ENCODE results near the gene TRMT112.

The TRMT112 gene

GRCh38 chr11:64317325-64317960 lies at the start of gene TRMT112:
TRMT112 (minus strand) TSS chr11:64317559; CDS start chr11:64317526, 33 bp downstream.
- DNase-seq (ENCODE audit: low read depth): peak; percentile 88

GRCh38 chr11:64366751-64367150 lies 49.4 kb upstream of the TRMT112 start:
- no peak for DNase-seq (ENCODE audit: low read depth)

- no peak for DNase-seq (ENCODE audit: low read depth)
Measured at GRCh38 chr11:64364911-64365310, 47.6 kb upstream of the TRMT112 start.

DNA sequence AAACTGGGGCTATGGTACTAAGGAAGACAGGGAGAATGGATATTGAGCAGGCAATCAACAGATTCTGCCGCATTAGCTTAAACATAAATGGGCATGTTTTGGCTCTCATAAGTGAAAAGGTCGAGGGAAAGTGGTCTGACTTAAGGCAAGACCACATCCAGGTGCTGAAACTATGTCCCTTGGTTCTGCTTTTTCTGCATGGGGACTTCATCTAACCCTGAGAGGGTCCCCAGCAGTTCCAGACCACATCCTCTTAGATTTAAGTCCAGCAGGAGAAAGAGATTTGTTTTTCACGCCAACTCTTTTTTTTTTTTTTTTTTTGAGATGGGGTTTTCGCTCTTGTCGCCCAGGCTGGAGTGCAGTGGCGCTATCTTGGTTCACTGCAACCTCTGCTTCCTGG lies 47.1 kb upstream of the TRMT112 start:
- no peak for DNase-seq (ENCODE audit: low read depth)

DNA sequence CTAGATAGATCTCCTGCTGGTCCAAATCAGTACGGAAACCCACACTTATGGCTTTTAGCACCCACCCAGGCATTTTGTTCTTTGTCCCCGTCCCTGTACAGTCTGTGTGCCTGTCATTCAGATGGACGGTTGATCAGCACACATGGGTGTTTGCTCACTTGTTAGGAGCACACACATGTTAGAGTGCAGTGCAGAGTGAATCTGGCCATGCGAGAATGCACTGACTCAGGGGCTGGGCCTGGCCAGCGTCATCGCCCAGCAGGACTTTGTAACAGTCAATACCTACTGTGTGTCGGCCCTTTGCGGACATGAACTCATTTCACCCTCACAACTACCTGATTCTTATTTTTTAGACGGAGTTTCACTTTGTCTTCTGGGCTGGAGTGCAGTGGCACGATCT lies 45.0 kb upstream of the TRMT112 start:
- DNase-seq (ENCODE audit: low read depth): no peak

- DNase-seq (ENCODE audit: low read depth): no peak
Measured at GRCh38 chr11:64361659-64362058, 44.3 kb upstream of the TRMT112 start.

DNA sequence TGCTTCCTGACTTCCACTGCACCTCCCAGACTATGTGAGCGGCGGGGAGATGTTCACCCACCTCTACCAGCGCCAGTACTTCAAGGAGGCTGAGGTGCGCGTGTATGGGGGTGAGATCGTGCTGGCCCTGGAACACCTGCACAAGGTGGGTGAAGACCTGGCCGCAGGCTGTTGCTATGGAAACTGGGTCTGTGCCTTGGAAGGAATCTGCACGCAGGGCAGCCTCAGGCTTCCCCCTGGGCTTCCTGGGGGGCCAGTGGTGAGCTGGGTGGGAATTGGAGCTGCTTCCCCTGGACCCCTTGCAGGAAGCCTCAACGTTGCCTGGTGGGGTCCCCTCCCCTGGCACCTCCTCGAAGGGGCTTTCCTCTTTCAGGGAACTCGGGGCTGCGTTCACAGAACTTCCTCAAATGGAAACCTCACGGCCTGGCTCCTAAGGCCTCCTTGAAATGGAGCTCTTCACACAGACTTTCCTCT lies 43.1 kb upstream of the TRMT112 start:
- no peak for DNase-seq (ENCODE audit: low read depth)

DNA sequence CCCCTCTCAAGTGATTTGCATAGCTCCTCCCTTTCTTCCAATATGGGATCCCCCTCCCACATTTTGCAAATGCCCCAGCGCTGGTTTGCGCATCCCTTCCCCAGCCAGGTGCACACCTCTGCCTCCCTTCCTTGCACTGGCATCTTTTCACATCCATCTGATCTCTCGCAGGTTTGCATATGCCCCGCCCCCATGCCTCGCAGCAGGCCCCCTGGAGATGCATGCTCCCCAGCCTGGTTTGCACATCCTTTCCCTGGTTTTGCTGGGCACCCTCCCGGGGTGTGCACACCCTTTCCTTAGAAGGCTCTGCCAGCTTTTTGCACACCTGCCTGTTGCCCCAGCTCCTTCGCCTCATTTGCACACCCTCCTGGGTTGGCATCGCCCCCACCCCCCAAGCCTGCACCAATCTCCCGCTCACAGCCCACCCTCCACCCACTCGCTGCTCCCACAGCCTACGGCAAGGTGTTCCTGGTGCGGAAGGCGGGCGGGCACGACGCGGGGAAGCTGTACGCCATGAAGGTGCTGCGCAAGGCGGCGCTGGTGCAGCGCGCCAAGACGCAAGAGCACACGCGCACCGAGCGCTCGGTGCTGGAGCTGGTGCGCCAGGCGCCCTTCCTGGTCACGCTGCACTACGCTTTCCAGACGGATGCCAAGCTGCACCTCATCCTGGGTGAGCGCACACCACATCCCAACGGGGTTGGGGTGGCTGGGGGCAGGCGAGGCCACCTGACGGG lies 42.5 kb upstream of the TRMT112 start:
- DNase-seq (ENCODE audit: low read depth): no peak

- DNase-seq (ENCODE audit: low read depth): no peak
Measured at GRCh38 chr11:64358907-64359711, 41.8 kb upstream of the TRMT112 start, which contains the start of gene RPS6KA4. RPS6KA4 (plus strand) TSS chr11:64359162; CDS start chr11:64359236, 74 bp downstream.

DNA sequence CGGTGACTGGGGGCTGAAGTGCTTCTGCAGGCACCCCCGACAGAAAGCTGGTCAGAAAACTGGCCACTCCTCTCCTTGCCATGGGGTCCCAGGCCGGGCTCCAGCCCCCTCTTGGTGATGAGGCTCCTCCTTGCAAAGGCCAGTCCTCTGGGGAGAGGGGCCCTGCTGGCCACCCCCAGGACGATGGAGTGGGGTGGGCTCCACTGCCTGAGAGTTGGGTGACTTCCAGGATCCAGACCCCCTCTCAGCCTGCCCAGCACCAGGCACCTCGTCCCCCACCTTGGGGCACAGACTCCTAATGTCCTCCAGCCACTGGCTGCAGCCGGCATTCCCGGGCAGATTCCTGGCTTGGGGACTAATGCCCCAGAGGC lies 41.2 kb upstream of the TRMT112 start:
- DNase-seq (ENCODE audit: low read depth): no peak

- DNase-seq (ENCODE audit: low read depth): no peak
Measured at GRCh38 chr11:64357904-64358535, 40.7 kb upstream of the TRMT112 start.

DNA sequence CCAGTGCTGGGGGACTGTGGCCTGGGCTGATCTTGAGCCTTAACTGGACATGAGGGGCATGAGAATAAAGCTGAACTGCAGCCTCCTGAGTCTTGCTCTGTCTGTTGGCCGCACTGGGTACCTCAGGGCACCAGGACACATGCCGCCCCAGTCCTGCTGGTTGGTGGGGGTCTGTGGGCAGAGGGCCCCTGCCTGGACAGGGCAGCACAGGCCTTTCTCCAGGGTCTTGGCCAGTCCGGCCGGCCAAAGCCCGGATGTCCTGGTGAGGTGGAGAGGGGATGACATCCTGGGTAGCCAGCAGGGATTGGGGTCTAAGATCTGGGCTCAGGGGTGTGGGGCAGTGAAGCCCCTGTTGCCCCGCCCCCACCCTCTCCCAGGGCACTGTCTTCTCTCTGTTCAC lies 40.1 kb upstream of the TRMT112 start:
- DNase-seq (ENCODE audit: low read depth): no peak

DNA sequence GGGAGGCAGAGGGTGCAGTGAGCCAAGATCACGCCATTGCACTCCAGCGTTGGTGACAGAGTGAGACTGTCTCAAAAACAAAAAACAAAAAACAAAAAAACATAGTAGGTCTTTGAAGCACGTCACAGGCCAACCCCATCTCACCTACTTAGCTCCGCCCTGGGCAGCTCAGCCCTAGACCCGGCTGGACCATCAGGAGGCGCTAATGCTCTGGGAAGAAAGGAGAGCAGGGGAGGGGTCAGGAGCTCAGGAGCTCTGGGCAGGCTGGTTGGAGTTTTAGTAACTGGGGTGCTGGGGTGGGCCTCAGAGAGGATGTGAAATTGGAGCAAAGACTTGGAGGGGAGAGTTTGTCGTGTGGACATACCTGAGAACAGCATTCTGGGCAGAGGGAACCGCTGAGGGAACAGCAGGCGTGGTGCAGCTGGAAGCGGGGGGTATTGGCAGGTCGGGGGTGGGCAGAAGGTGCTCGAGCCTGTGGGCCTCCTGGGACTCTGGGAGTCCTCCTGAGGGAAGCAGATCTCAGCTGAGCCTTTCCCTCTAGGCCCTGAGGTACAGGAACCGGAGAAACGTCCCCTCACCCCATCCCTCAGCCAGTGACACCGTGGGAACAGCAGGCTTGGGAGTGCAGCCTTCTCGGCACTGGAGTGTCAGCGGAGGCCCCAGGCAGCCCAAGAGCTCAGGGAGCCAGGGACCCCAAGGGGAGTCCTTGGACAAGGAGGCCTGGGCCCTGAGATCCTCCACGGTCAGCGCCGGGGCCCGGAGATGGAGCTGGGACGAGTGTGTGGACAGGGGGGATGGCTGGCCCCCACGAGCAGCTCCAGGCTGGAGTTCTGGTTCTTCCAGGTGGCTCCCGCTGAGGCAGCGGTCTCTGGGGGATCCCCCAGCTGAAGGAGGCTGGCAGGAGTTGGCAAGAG lies 39.4 kb upstream of the TRMT112 start:
- no peak for DNase-seq (ENCODE audit: low read depth)

- DNase-seq (ENCODE audit: low read depth): no peak
Measured at GRCh38 chr11:64355078-64355940, 38.0 kb upstream of the TRMT112 start.

DNA sequence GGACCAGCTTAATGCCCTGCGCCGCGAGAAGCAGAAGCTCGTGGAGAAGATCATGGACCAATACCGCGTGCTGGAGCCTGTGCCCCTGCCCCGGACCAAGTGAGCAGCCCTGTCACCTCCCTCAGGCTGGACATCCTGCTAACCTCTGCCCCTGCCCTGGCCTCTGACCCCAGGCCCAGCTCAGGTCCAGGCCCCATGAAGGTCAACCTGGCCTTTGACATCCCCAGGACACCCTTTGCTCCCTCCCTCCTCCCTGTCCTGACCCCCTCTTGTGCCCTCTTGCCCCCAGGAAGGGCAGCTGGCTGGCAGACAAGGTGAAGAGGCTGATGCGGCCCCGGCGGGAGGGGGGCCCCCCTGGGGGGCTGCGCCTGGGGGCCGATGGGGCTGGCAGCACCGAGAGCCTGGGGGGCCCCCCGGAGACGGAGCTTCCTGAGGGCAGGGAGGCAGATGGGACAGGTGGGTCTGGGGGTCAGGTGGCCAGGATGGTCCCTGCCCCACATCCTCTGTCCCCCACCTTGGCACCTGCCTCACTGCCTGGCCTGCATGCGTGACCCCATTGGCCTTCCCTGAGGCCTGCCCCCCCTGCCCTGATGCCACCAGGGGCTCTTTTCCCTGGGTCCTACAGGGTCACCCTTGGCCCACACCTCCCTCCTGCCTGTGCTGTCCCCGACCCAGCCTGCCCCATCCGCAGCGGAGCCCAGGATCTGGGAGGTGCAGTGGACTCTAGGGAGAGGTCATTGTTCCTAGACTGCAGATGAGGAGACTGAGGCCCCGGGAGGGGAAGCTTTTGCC lies 36.6 kb upstream of the TRMT112 start:
- DNase-seq (ENCODE audit: low read depth): no peak

DNA sequence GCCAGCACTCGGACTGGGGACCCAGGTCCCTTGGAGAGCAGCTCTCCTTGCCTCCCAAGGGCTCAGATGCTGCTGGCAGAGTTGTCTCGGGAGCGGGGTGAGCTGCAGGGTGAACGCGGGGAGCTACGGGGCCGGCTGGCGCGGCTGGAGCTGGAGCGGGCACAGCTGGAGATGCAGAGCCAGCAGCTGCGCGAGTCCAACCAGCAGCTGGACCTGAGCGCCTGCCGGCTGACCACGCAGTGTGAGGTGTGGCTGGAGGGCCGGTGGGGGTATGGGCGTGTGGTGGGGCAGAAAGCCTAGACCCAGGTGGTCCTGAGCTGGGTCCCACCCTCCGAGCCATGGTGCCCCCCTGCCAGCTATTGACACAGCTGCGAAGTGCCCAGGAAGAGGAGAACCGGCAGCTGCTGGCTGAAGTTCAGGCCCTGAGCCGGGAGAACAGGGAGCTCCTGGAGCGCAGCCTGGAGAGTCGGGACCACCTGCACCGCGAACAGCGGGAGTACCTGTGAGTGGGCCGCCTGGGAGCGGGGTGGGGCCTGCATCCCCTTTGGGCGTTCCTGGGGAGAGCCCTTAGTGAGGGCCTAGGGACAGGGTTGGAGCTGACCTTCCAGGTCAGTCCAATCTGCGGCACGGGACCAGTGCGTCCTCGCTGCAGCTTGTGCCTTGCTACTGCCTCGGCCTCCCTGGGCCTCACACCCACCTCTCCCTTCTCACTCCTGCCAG lies 35.8 kb upstream of the TRMT112 start:
- DNase-seq (ENCODE audit: low read depth): no peak

GRCh38 chr11:64352099-64352994 lies 35.0 kb upstream of the TRMT112 start:
- no peak for DNase-seq (ENCODE audit: low read depth)
